ENCODE results near the gene C4orf51.
"Not testable (repeated sequence)": the region's sequence is repeated elsewhere in the genome, so short reads cannot be mapped to it uniquely, and the experiment has no call there.

C4orf51 gene

GRCh38 chr4:145679991-145680455 is at the start of gene C4orf51:
Gene C4orf51, plus strand, starts transcription at chr4:145680146. Its CDS starts 58 bp downstream, at chr4:145680204.
- DNase-seq (ENCODE audit: low spot score), result no peak
- no peak for TF ChIP-seq CTCF (IDR thresholded peaks at IDR 0.05; ENCODE audit: borderline replicate concordance, control extremely low read depth, extremely low read depth, insufficient read depth, missing control alignments)
- in situ Hi-C loops (cut with MboI; ENCODE audit: low sequenced_read_pairs, unreplicated experiment), result no loop called here

GRCh38 chr4:145635117-145635516 is 44.8 kb upstream of the C4orf51 start:
- in situ Hi-C loops (cut with MboI; ENCODE audit: low sequenced_read_pairs, unreplicated experiment), result no loop called here
- TF ChIP-seq CTCF (IDR thresholded peaks at IDR 0.05; ENCODE audit: borderline replicate concordance, control extremely low read depth, extremely low read depth, insufficient read depth, missing control alignments), result no peak
- no peak for DNase-seq (ENCODE audit: low spot score)

- no peak for DNase-seq (ENCODE audit: low spot score)
- in situ Hi-C loops (cut with MboI; ENCODE audit: low sequenced_read_pairs, unreplicated experiment), result no loop called here
- TF ChIP-seq CTCF (IDR thresholded peaks at IDR 0.05; ENCODE audit: borderline replicate concordance, control extremely low read depth, extremely low read depth, insufficient read depth, missing control alignments), result no peak
These were observed 44.3 kb upstream of the C4orf51 start for GRCh38 chr4:145635630-145636029.

- no peak for TF ChIP-seq CTCF (IDR thresholded peaks at IDR 0.05; ENCODE audit: borderline replicate concordance, control extremely low read depth, extremely low read depth, insufficient read depth, missing control alignments)
- no peak for DNase-seq (ENCODE audit: low spot score)
- in situ Hi-C loops (cut with MboI; ENCODE audit: low sequenced_read_pairs, unreplicated experiment), result no loop called here
These were observed 40.7 kb upstream of the C4orf51 start for GRCh38 chr4:145639186-145639698.

GRCh38 chr4:145640236-145640635 is 39.7 kb upstream of the C4orf51 start:
- in situ Hi-C loops (cut with MboI; ENCODE audit: low sequenced_read_pairs, unreplicated experiment); DNase-seq (ENCODE audit: low spot score): not testable (repeated sequence)

- in situ Hi-C loops (cut with MboI; ENCODE audit: low sequenced_read_pairs, unreplicated experiment), result no loop called here
- DNase-seq (ENCODE audit: low spot score), result no peak
- no peak for TF ChIP-seq CTCF (IDR thresholded peaks at IDR 0.05; ENCODE audit: borderline replicate concordance, control extremely low read depth, extremely low read depth, insufficient read depth, missing control alignments)
These were observed 36.7 kb upstream of the C4orf51 start for GRCh38 chr4:145643295-145643694.

GRCh38 chr4:145644699-145645098 is 35.2 kb upstream of the C4orf51 start:
- no peak for TF ChIP-seq CTCF (IDR thresholded peaks at IDR 0.05; ENCODE audit: borderline replicate concordance, control extremely low read depth, extremely low read depth, insufficient read depth, missing control alignments)
- DNase-seq (ENCODE audit: low spot score), result no peak
- in situ Hi-C loops (cut with MboI; ENCODE audit: low sequenced_read_pairs, unreplicated experiment), result no loop called here

All from GM13976 (cell line).